ENCODE results near the gene REPIN1.

The REPIN1 gene

DNA sequence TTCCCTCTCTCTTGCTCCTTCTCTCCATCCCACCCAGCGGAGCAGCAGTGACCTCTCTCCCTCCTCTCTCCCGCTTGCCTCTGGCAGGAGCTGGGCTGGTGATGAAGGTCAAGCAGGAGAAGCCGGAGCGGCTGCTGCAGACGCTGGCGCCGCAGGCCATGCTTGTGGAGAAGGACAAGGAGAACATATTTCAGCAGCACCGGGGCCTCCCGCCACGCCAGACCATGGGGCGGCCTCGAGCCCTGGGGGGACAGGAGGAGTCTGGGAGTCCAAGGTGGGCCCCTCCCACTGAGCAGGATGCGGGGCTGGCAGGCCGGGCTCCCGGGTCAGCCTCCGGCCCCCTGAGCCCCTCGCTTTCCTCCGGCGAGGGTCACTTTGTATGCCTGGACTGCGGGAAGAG lies 27.8 kb downstream of the REPIN1 start:
- DNase-seq (ENCODE audit: low spot score): no peak

- no peak for DNase-seq (ENCODE audit: low spot score)
Observed at GRCh38 chr7:150396851-150397260, 28.2 kb downstream of the REPIN1 start.

GRCh38 chr7:150397346-150398107 lies 28.9 kb downstream of the REPIN1 start:
- DNase-seq (ENCODE audit: low spot score): no peak

GRCh38 chr7:150398108-150398964 lies 29.7 kb downstream of the REPIN1 start:
- DNase-seq (ENCODE audit: low spot score): no peak

DNA sequence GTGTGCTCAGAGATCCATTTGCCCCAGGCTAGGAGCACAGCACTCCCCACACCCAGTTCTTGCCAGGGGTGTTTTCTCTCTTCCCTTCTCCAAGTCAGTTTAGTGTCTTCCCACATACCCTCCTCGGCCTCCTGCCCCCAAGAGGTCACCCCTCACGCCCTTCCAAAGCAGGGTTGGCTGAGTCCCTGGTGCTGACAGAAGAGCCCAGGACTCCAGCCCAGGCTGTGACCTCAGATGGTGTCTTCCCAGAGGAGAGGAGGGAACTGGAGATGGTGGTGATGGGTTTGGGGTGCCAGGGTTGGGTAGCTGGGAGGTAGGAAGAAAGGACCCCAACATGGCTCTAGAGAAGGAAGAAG lies 30.3 kb downstream of the REPIN1 start:
- no peak for DNase-seq (ENCODE audit: low spot score)

- no peak for DNase-seq (ENCODE audit: low spot score)
Observed at GRCh38 chr7:150399421-150400007, 30.9 kb downstream of the REPIN1 start.

- DNase-seq (ENCODE audit: low spot score): peak; percentile 12
Observed at GRCh38 chr7:150400008-150400787, 31.6 kb downstream of the REPIN1 start.

- no peak for DNase-seq (ENCODE audit: low spot score)
Observed at GRCh38 chr7:150400788-150401423, 32.3 kb downstream of the REPIN1 start.

DNA sequence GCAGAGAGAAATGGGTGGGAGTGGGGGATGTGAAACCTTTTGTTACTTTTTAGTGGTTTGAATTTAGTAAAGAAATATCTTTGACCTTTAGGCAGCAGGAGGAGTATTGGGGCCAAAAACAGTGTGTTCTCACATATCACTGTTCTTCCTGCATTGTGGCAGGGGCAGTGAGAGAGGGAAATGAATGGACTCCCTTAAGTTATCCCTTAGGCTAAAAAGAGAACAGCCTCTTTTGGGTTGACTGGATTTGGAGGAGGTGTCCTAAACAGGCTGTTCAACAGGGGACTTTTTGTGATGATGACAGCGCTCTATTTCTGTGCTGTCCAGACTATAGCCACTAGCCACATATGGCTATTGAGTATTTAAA lies 32.8 kb downstream of the REPIN1 start:
- DNase-seq (ENCODE audit: low spot score): no peak

DNA sequence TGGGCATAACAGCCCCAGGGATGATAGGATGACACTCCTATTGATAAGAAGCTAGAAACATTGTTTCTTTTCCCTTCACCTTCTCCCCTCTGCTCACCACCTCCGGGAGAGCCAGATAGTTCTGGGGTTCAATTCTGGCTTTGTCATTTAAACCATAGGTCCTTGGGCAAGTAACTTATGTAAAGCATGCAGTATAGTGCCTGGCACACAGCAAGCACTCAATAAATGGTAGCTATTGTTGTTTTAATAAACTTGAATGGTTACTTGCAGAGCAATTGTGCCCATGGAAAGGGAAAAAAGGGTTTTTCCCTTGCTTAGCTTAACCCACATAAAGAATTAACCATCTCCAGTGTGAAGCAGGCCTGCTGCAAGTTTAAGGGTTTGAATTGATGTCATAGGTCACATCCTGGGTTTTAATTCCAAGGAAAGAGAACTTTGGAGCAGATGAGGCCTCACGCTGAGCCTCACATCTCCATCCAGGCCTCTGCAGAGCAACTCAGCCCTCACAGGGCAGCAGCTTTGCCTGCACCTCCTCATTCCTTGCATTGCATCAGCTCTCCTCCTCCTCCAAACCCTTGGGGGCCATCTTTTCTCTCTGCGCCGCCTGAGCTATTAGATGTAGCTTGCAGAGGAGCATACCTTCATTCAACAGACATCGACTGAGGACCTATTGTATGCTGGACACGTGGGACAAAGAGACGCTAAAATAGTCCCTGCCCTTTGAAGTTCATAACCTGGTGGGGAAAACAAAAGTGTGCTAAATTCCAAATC lies 33.4 kb downstream of the REPIN1 start:
- DNase-seq (ENCODE audit: low spot score): no peak

GRCh38 chr7:150402671-150403321 lies 34.2 kb downstream of the REPIN1 start:
- no peak for DNase-seq (ENCODE audit: low spot score)

DNA sequence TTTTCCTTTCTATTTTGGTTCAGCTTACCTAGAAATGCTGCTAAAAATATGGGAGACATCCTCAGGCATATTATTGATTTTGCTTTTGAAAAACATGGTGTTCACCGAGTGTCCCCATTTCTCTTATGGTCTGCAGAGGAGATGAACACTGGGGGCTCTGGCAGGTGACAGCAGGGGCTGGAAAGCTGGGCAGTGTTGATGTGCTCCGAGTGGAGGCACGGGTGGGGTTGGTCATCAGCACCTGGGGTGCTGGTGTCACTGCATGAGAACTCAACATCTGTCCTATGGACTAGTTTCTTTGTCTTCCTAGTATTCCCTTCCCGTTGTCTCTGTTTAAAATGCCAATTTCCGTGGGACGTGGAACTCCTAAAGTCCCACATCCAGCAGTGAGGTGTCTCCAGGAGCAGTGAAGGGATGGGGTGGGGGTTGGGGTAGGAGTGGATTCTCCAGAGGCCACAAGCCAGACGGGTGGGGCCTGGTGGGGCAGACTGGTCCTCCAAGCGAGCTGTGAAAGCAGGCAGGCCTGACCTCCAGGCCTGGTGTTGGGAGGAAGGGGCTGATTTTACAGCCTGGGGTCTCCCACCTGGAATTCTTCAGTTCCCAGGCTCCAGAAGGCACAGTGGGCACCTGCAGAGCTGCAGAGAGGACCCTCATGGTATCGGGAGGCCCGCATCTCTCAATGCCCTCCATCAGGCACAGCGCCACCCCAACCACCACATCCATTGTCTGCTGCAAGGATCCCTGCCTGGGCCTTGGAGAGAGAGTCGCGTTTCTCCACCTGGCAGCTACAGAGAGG lies 35.0 kb downstream of the REPIN1 start:
- no peak for DNase-seq (ENCODE audit: low spot score)

DNA sequence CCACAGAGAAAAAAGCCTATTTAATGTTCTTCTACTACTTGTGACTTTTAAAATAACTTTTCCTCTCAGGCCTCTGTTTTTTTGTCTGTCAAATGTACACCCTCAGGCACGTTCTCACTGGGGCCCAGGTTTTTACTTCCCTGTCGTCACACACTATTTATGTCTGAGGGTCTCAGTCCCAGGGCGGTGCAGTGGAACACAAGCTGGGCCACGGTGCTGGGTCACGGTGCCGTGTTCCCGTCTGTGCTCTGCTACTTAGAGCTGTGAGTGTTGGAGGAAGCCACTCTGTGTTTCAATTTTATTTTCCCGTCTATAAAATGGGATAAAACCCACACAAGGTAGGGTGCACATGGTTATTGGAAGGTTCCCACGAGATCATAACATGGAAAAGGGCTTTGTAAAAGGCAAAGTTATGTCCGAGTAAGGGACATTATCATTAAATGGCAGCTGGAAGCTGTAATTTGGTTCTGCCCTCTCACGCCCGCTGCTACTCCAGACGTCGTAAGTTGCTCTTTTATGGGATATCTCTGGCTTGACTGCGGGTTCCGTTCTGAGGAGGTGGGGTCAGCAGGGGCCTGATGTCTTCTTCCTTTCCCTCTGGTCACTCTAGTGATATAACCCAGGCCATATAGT lies 35.7 kb downstream of the REPIN1 start:
- DNase-seq (ENCODE audit: low spot score): peak; percentile 60

DNA sequence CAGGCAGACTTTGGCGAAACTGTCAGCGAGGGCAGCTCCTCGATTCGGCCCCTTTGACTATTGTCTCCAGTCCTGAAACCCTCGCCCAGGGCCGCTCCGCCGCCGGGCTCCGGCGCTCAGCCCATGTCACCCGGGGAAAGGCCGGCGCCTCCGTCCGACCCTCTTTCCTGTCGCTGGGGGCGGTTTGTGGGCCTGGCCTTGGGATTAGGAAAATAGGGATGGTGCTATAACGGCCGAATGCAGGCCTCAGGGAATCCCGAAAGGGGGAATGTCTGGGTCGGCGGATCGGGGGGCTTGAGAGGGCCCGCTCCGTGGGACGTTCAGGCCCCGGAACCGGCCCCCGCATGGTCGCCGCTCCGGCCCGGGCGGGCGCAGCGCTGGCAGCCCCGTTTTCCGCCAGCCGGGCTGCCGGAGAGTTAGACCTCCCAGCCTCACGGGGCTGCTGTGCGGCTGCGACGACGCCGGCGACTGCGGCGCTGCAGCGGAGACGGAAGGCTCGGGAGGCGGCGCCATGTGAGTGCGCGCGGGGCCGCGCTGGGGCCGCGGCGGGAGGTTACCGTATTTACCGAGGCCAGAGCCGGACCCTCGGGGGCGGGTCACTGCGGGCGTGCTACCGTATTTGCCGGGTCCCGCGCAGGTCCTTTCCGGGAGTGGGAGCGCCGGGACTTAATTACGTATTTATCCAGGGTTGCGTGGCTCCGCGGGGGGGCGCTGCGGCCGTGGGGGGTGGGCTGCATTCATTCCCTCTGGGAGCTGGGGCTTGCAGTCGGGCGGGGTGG lies 36.4 kb downstream of the REPIN1 start:
- DNase-seq (ENCODE audit: low spot score): peak; percentile 82

DNA sequence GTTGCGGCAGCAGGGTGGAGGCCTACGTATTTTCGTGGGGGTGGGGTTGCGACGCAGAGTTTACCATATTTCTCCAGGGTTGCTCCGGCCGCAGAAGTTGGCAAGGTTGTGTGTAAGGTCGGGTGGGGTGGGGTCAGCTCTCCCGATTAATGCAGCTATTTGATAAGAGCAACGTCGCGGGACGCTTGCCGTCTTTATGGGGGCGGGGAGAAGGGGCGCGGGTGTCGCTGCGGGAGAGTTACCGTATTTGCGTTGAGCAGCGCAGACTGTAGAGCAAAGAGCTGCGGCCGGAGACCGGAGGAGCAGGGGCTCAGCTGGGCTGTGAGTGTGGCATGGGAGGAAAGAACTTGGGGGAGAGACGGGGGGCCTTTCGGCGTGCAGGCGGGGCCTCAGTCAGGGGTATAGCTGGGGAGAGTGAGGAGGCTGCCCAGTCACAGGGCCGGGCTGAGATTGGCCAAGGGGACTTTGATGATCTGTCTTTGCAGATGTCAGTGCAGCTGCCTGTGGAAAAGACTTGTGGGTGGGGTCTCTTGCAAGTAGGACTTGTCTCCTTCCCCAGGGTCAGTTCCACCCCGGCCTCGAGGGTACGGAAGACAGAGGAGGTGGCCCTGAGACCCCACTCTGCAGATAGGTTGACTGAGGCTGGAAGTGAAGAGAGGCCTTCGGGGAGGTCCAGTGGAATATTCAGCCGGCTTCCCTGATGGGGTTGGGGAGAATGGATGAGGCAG lies 37.1 kb downstream of the REPIN1 start:
- peak; percentile 72 for DNase-seq (ENCODE audit: low spot score)

- no peak for DNase-seq (ENCODE audit: low spot score)
Observed at GRCh38 chr7:150406312-150406566, 37.6 kb downstream of the REPIN1 start.

- DNase-seq (ENCODE audit: low spot score): peak; percentile 49
Observed at GRCh38 chr7:150406567-150407421, 38.2 kb downstream of the REPIN1 start.

Measured in hematopoietic multipotent progenitor cell treated with erythropoietin and hydrocortisone succinate and interleukin-3 and kit ligand, for 15 days (in vitro differentiated cells).